Keratinocyte (primary cell): ENCODE results near the gene LRRC63.

Source experiments
- CTCF ChIP-seq, 3 experiments: IDR thresholded peaks in 1 of 3; conservative IDR thresholded peaks in 1 of 3; optimal IDR thresholded peaks in 1 of 3; 2 replicates in 2 of 3; 3 replicates in 1 of 3; pipeline versions ENCODE3 to v1.5.1; 2011; ENCODE audit warnings: low read length in 3 of 3, mild to moderate bottlenecking in 3 of 3, moderate library complexity in 2 of 3, control low read depth in 1 of 3, inconsistent platforms in 1 of 3; ENCODE audit not compliant: insufficient read depth in 2 of 3; ENCODE audit errors: extremely low read depth in 1 of 3
- EZH2 ChIP-seq: IDR thresholded peaks from one replicate; pipeline ENCODE4 v1.6.1; 2012; ENCODE audit warnings: inconsistent platforms, mild to moderate bottlenecking, low read length, moderate library complexity

DNA sequence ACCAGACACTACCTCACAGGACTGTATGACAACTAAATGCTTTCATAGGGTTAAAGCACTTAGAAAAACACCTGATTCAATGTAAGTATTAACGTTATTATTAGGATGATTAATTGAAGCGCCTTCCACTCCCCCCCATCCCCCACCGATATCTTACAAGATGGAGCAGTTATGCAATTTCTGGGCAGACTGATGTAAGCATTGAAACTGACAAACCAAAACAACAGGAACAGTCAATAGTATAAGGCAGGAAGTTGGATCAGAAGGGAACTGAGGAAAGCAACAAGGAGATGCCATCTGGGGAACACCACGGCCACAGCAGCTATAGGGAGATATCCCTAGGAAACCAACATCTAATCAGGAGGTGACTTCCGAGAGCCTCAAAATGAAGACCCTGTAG is 33.6 kb upstream of the LRRC63 start:
- TF ChIP-seq EZH2, result no peak
- no peak for TF ChIP-seq CTCF (optimal IDR thresholded peaks at IDR 0.05 in 1 of 3, IDR thresholded peaks at IDR 0.05 in 1 of 3, conservative IDR thresholded peaks at IDR 0.05 in 1 of 3; ENCODE audit: extremely low read depth in 1 of 3, insufficient read depth in 2 of 3, low read length in 3 of 3)
